H1 (cell line): ENCODE data around the gene NPBWR2. TPM values are rescaled to one million over a fixed set of nuclear protein-coding genes. Genes with fewer than 3 reads are reported as not detected.

Experiments used
- CTCF ChIA-PET: fragments of 300-600 bp; sonication (Branson Sonifier 250); formaldehyde crosslinking; loops from one replicate; lab custom pipeline; 2021; ENCODE audit not compliant: partially characterized antibody; lab: Charles Lee
- POLR2A ChIA-PET: fragments of 300-600 bp; sonication (Branson Sonifier 250); formaldehyde crosslinking; loops from one replicate; lab custom pipeline; 2021; ENCODE audit warnings: inconsistent platforms; ENCODE audit not compliant: partially characterized antibody; lab: Charles Lee
- DNase-seq, 2 experiments: peaks; one replicate each; pipeline versions ENCODE4 v3.0.0 to v3.0.0-alpha.2; 2010 to 2022; ENCODE audit warnings: low spot score in 2 of 2, low read depth in 1 of 2, mixed read lengths in 1 of 2
- FAIRE-seq: peaks from 2 replicates; lab custom pipeline; 2011; peaks lifted over from hg19 to GRCh38; lab: Jason Lieb, UNC
- H2AFZ ChIP-seq: 2 replicates; pipeline ENCODE4 v1.8.1; 2012; ENCODE audit warnings: low read length, inconsistent platforms
- H2AK5ac ChIP-seq: 2 replicates; pipeline ENCODE4 v1.6.1; 2013; ENCODE audit warnings: low read depth, low read length
- H2BK120ac ChIP-seq: replicated peaks from 2 replicates; pipeline ENCODE3; 2013; ENCODE audit warnings: low read depth, low read length, inconsistent platforms
- H2BK12ac ChIP-seq: 2 replicates; pipeline ENCODE4 v1.6.1; 2013; ENCODE audit warnings: low read depth, low read length
- H2BK15ac ChIP-seq: 2 replicates; pipeline ENCODE4 v1.6.1; 2013; ENCODE audit warnings: low read length
- H2BK20ac ChIP-seq: 2 replicates; pipeline ENCODE4 v1.6.1; 2013; ENCODE audit warnings: low read length
- H2BK5ac ChIP-seq: 2 replicates; pipeline ENCODE4 v1.6.1; 2013; ENCODE audit warnings: low read depth, low read length
- H3K14ac ChIP-seq: 2 replicates; pipeline ENCODE4 v1.6.1; 2013; ENCODE audit warnings: inconsistent platforms; ENCODE audit not compliant: insufficient read length
- H3K18ac ChIP-seq: 2 replicates; pipeline ENCODE4 v1.6.1; 2013; ENCODE audit warnings: low read length; ENCODE audit errors: extremely low read depth
- H3K23ac ChIP-seq: 2 replicates; pipeline ENCODE4 v1.6.1; 2013; ENCODE audit warnings: inconsistent platforms; ENCODE audit not compliant: insufficient read length
- H3K23me2 ChIP-seq: 2 replicates; pipeline ENCODE4 v1.6.1; 2013; ENCODE audit warnings: low read depth, low read length
- H3K27ac ChIP-seq: 2 replicates; pipeline ENCODE4 v1.6.1; 2011; ENCODE audit warnings: low read depth, low read length, inconsistent platforms
- H3K27me3 ChIP-seq, 4 experiments: replicated peaks in 1 of 4; 1 replicate in 1 of 4; 2 replicates in 3 of 4; pipeline versions ENCODE4 v1.6.1 to v1.8.1; 2011 to 2013; ENCODE audit warnings: low read length in 3 of 4, mild to moderate bottlenecking in 3 of 4, inconsistent platforms in 2 of 4, mixed read lengths in 2 of 4, moderate library complexity in 1 of 4; ENCODE audit not compliant: control insufficient read depth in 3 of 4, insufficient read depth in 3 of 4; ENCODE audit errors: extremely low read depth in 1 of 4
- H3K36me3 ChIP-seq, 4 experiments: 2 replicates each; pipeline versions ENCODE4 v1.6.1 to v1.8.1; 2011 to 2013; ENCODE audit warnings: mild to moderate bottlenecking in 4 of 4, low read length in 3 of 4, moderate library complexity in 2 of 4, control low read depth in 1 of 4, inconsistent platforms in 1 of 4; ENCODE audit not compliant: insufficient read depth in 4 of 4, control insufficient read depth in 2 of 4
- H3K4ac ChIP-seq: replicated peaks from 2 replicates; pipeline ENCODE3; 2013; ENCODE audit warnings: low read length, low read depth, mixed read lengths, inconsistent platforms; ENCODE audit not compliant: insufficient read length
- H3K4me1 ChIP-seq, 4 experiments: replicated peaks in 1 of 4; 1 replicate in 1 of 4; 2 replicates in 3 of 4; pipeline versions ENCODE4 v1.6.1 to v1.8.1; 2011 to 2013; ENCODE audit warnings: low read length in 3 of 4, inconsistent platforms in 2 of 4, mixed read lengths in 1 of 4; ENCODE audit not compliant: insufficient read depth in 4 of 4, control insufficient read depth in 3 of 4
- H3K4me2 ChIP-seq, 2 experiments: 2 replicates each; pipeline versions ENCODE4 v1.6.1 to v1.8.1; 2011 to 2013; ENCODE audit warnings: low read depth in 2 of 2, low read length in 2 of 2, control low read depth in 1 of 2, inconsistent platforms in 1 of 2, mild to moderate bottlenecking in 1 of 2; ENCODE audit not compliant: insufficient read depth in 1 of 2
- H3K4me3 ChIP-seq, 4 experiments: fragments of 200-600, 300-600 bp in 1 of 4; sonication (generic), shearing (Covaris generic), sonication (Bioruptor Twin) in 1 of 4; 2 replicates each; pipeline versions ENCODE4 v1.5.1 to v1.8.1; 2011 to 2016; ENCODE audit warnings: low read length in 4 of 4, low read depth in 3 of 4, control low read depth in 2 of 4, inconsistent platforms in 2 of 4, mild to moderate bottlenecking in 2 of 4, mixed read lengths in 1 of 4, moderate library complexity in 1 of 4; ENCODE audit not compliant: insufficient read depth in 2 of 4; ENCODE audit errors: extremely low read depth in 1 of 4
- H3K56ac ChIP-seq: replicated peaks from 2 replicates; pipeline ENCODE3; 2013; ENCODE audit warnings: low read depth, mild to moderate bottlenecking, mixed read lengths, low read length, inconsistent platforms; ENCODE audit not compliant: insufficient read length
- H3K79me1 ChIP-seq: 2 replicates; pipeline ENCODE4 v1.6.1; 2013; ENCODE audit warnings: low read depth, low read length, control low read depth
- H3K79me2 ChIP-seq, 2 experiments: 2 replicates each; pipeline versions ENCODE4 v1.6.1 to v1.8.1; 2012 to 2013; ENCODE audit warnings: low read length in 2 of 2, mild to moderate bottlenecking in 2 of 2, inconsistent platforms in 1 of 2; ENCODE audit not compliant: insufficient read depth in 2 of 2, control insufficient read depth in 1 of 2
- H3K9ac ChIP-seq, 4 experiments: replicated peaks in 1 of 4; 1 replicate in 1 of 4; 2 replicates in 3 of 4; pipeline versions ENCODE4 v1.6.1 to v1.8.1; 2011 to 2013; ENCODE audit warnings: low read depth in 3 of 4, low read length in 3 of 4, control low read depth in 2 of 4, mild to moderate bottlenecking in 2 of 4, moderate library complexity in 2 of 4, inconsistent platforms in 1 of 4; ENCODE audit errors: extremely low read depth in 1 of 4
- H3K9me3 ChIP-seq, 2 experiments: 2 replicates each; pipeline versions ENCODE4 v1.6.1 to v1.8.1; 2012 to 2013; ENCODE audit warnings: mild to moderate bottlenecking in 2 of 2, moderate library complexity in 2 of 2, control low read depth in 1 of 2, inconsistent platforms in 1 of 2, low read depth in 1 of 2, low read length in 1 of 2, mixed read lengths in 1 of 2; ENCODE audit not compliant: insufficient read depth in 2 of 2
- H4K20me1 ChIP-seq, 2 experiments: replicated peaks in 1 of 2; 2 replicates each; pipeline versions ENCODE3 to v1.8.1; 2011 to 2013; ENCODE audit warnings: inconsistent platforms in 2 of 2, low read length in 2 of 2, mild to moderate bottlenecking in 1 of 2; ENCODE audit not compliant: insufficient read depth in 2 of 2, control insufficient read depth in 1 of 2
- H4K5ac ChIP-seq: 2 replicates; pipeline ENCODE4 v1.6.1; 2013; ENCODE audit warnings: low read length, low read depth, mixed read lengths, inconsistent platforms; ENCODE audit not compliant: insufficient read length
- H4K8ac ChIP-seq: 2 replicates; pipeline ENCODE4 v1.8.0; 2013; ENCODE audit warnings: mild to moderate bottlenecking, moderate library complexity, low read length, inconsistent platforms; ENCODE audit not compliant: insufficient read depth; ENCODE audit errors: extremely low read depth
- H4K91ac ChIP-seq: replicated peaks from 2 replicates; pipeline ENCODE3; 2013; ENCODE audit warnings: low read length, mixed read lengths, inconsistent platforms; ENCODE audit not compliant: insufficient read length
- ASH2L ChIP-seq: fragments of 200-600, 300-600 bp; sonication (generic); IDR thresholded peaks from one replicate; pipeline ENCODE4 v1.7.1; 2017; ENCODE audit warnings: low read length
- FOSL1 ChIP-seq: IDR thresholded peaks from 2 replicates; pipeline ENCODE4 v1.6.1; 2011; ENCODE audit warnings: mild to moderate bottlenecking, low read depth, low read length, moderate library complexity; ENCODE audit not compliant: insufficient read depth
- HDAC2 ChIP-seq, 2 experiments: fragments of 300-600 bp in 1 of 2; sonication (generic) in 1 of 2; IDR thresholded peaks; 2 replicates each; pipeline ENCODE4 v1.6.1; 2011 to 2012; ENCODE audit warnings: low read depth in 2 of 2, low read length in 2 of 2, mild to moderate bottlenecking in 2 of 2, moderate library complexity in 2 of 2, borderline replicate concordance in 1 of 2, inconsistent platforms in 1 of 2
- KDM1A ChIP-seq: fragments of 200-600, 300-600 bp; sonication (generic); IDR thresholded peaks from 2 replicates; pipeline ENCODE4 v1.7.1; 2016; ENCODE audit warnings: mild to moderate bottlenecking, low read length, borderline replicate concordance
- MAFK ChIP-seq: IDR thresholded peaks from 2 replicates; pipeline ENCODE4 v1.6.1; 2012; ENCODE audit warnings: low read depth, mild to moderate bottlenecking, improper control_type of control experiment, low read length
- PHF8 ChIP-seq: fragments of 200-600 bp; sonication (generic); conservative IDR thresholded peaks from 2 replicates; pipeline ENCODE4 v1.7.1; 2012; ENCODE audit warnings: low read depth, mild to moderate bottlenecking, inconsistent platforms, low read length, moderate library complexity
- SP2 ChIP-seq: IDR thresholded peaks from 2 replicates; pipeline ENCODE4 v1.6.1; 2012; ENCODE audit warnings: mild to moderate bottlenecking, low read length, inconsistent platforms
- SP4 ChIP-seq: IDR thresholded peaks from 2 replicates; pipeline ENCODE4 v1.6.1; 2012; ENCODE audit warnings: low read length, inconsistent platforms
- SRF ChIP-seq: IDR thresholded peaks from 2 replicates; pipeline ENCODE4 v1.6.1; 2011; ENCODE audit warnings: mild to moderate bottlenecking, low read depth, low read length, moderate library complexity
- ZNF274 ChIP-seq: IDR thresholded peaks from 2 replicates; pipeline ENCODE4 v1.7.0; 2012; ENCODE audit warnings: low read length, borderline replicate concordance; ENCODE audit errors: extremely low read depth
- WGBS, 2 experiments: shearing (Covaris generic) in 1 of 2; methylation state at CpG; one replicate each; pipeline versions ENCODE4 v1.1.6 to v1.1.7; 2013 to 2015; ENCODE audit warnings: low lambda C conversion rate in 2 of 2, mixed read lengths in 2 of 2, inconsistent platforms in 1 of 2, low coverage in 1 of 2, missing lambda C conversion rate in 1 of 2; ENCODE audit not compliant: insufficient replicate concordance in 2 of 2, insufficient coverage in 1 of 2, insufficient read length in 1 of 2; ENCODE audit errors: extremely low coverage in 1 of 2, missing lambda C conversion rate in 1 of 2; 5-methylcytosine and 5-hydroxymethylcytosine counted together
- polyA plus RNA-seq, 7 experiments: library from polyadenylated mRNA; depleted of rRNA in 3 of 7; stranded (reverse) in 5 of 7; unstranded in 2 of 7; fragments of >200 nt in 5 of 7; fragments of 200-250 nt in 2 of 7; gene quantifications; 1 replicate in 5 of 7; 2 replicates in 1 of 7; 4 replicates in 1 of 7; pipeline versions ENCODE4 v1.2.1 to v1.2.3, GENCODE V29; 2011 to 2013; ENCODE audit warnings: missing spikeins in 2 of 7, mixed read lengths in 2 of 7
- total RNA-seq: library from RNA; stranded (reverse); fragmentation: NEBNext Ultra II Directional; extraction: Animal tissue kit (Norgen Biotek cat#: 25700); gene quantifications from 2 replicates; pipeline ENCODE4 v1.2.1, GENCODE V29; 2021
- TF ChIP-seq, protein P1 (sequence below): IDR thresholded peaks from 2 replicates; pipeline ENCODE4 v1.6.1; 2012; ENCODE audit warnings: low read length, inconsistent platforms

NPBWR2 gene
- total and polyA plus RNA-seq, 2 of the 8 experiments (the other 6 are each of a cell fraction or from before 2014, with no cell fraction given): not detected

DNA sequence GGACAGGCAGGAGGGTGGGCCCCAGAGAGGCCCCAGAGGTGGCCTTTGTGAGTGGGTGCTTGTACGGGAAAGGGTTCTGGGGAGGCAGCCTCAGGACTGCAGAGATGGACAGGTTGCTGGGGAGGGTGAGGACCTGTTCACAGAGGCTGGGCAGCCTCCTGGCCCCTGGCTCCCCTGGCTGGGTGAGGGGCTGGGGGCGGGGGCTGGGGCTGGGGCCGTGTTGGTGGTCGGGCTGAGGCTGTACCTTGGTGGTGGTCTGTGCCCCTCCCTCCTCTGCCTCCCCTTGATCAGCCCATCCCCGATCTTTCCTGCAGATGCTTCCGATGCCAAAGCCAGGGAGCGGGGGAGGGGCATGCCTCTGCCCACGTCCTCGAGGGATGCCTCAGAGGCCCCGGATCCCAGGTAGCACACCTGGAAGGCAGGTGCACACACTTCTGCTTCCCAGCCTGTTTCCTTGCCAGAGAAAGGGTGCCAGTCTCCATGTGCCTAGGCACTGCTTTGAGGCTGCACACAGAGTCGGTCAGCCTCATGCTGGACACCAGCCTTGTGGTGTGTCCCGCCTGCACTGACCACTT is 39.5 kb downstream of the NPBWR2 start:
- POLR2A ChIA-PET: interaction anchor here (1.0 to 4.5 kb wide), 4 partner anchors 10 to 53 kb away, joined by 4 to 27 read pairs (median 4); partner anchors contain the start of genes OPRL1 and RGS19
- Histone ChIP-seq H3K79me1 (0 out of 2 replicates have a peak, but pooled peaks cover 3% of the 10 kb centered on the region), H2BK120ac (no peak overlapping the region), H2AK5ac (0 out of 2 replicates have a peak overlapping the region, but pooled peaks have one; percentile 65), H3K4ac (no peak overlapping the region), H3K27ac (no peak overlapping the region), H3K23ac (no peak overlapping the region), H2BK15ac (no peak overlapping the region), H3K9ac (no peak overlapping the region), H3K18ac (no peak overlapping the region), H3K14ac (no peak overlapping the region), H3K4me3 (no peak overlapping the region), H4K20me1 (peaks cover 2 to 10% of the 10 kb centered on the region in 2 experiments), H3K27me3 (no peaks in the 10 kb centered on the region), H4K91ac (no peak overlapping the region), H3K23me2 (peaks cover 2% of the 10 kb centered on the region; the same call in 1 of the 2 replicates), H3K36me3 (0 out of 8 replicates have a peak, but pooled peaks cover 0 to 3% (median 0%) of the 10 kb centered on the region in 4 experiments), H2BK20ac (no peak overlapping the region), H3K4me2 (no peak overlapping the region), H3K9me3 (no peaks in the 10 kb centered on the region), H2AFZ (no peak overlapping the region), H2BK12ac (peak overlapping the region; percentile 44; the same call in 1 of the 2 replicates), H3K79me2 (no peaks in the 10 kb centered on the region), H4K5ac (no peak overlapping the region), H3K56ac (no peak overlapping the region), H2BK5ac (peak overlapping the region; percentile 52; the same call in 1 of the 2 replicates), H3K4me1 (peaks cover 3 to 20% (median 7%) of the 10 kb centered on the region in 4 experiments), H4K8ac (no peak overlapping the region)
- FAIRE-seq (no peak), DNase-seq (no peak)
- no peak for TF ChIP-seq KDM1A
- TF ChIP-seq SP2: no peak
- TF ChIP-seq PHF8: no peak
- TF ChIP-seq ASH2L: no peak
- no peak for TF ChIP-seq ZNF274
- TF ChIP-seq FOSL1: no peak
- no peak for TF ChIP-seq MAFK
- no peak for TF ChIP-seq SP4
- no peak for TF ChIP-seq SRF
- no peak for TF ChIP-seq HDAC2 (IDR thresholded peaks at IDR 0.05; ENCODE audit: borderline replicate concordance in 1 of 2, low read depth in 2 of 2, low read length in 2 of 2)
- TF ChIP-seq, protein P1, sequence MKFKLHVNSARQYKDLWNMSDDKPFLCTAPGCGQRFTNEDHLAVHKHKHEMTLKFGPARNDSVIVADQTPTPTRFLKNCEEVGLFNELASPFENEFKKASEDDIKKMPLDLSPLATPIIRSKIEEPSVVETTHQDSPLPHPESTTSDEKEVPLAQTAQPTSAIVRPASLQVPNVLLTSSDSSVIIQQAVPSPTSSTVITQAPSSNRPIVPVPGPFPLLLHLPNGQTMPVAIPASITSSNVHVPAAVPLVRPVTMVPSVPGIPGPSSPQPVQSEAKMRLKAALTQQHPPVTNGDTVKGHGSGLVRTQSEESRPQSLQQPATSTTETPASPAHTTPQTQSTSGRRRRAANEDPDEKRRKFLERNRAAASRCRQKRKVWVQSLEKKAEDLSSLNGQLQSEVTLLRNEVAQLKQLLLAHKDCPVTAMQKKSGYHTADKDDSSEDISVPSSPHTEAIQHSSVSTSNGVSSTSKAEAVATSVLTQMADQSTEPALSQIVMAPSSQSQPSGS: no peak
- CTCF ChIA-PET: interaction anchor here (0.8 to 3.1 kb wide), 10 partner anchors 10 to 49 kb away, joined by 3 to 33 read pairs (median 8); partner anchors contain the start of genes C20orf204, LKAAEAR1, OPRL1 and RGS19
- WGBS, 2 experiments: 87% methylated on average over 7 of the region's 12 CpGs; no CpG with 5 or more reads in 1 of the 2 experiments
